Endothelial cell of hepatic sinusoid (primary cell): Measurements from ENCODE around the gene PCSK4.

ENCODE experiments used
- in situ Hi-C: cut with HindIII; loops from 2 replicates; pipeline ENCODE4 v1.10.0; 2017; ENCODE audit warnings: low sequenced_read_pairs

Gene PCSK4

GRCh38 chr19:1457031-1457739, 33.0 kb downstream of the PCSK4 start:
- in situ Hi-C loops: no loop called here

DNA sequence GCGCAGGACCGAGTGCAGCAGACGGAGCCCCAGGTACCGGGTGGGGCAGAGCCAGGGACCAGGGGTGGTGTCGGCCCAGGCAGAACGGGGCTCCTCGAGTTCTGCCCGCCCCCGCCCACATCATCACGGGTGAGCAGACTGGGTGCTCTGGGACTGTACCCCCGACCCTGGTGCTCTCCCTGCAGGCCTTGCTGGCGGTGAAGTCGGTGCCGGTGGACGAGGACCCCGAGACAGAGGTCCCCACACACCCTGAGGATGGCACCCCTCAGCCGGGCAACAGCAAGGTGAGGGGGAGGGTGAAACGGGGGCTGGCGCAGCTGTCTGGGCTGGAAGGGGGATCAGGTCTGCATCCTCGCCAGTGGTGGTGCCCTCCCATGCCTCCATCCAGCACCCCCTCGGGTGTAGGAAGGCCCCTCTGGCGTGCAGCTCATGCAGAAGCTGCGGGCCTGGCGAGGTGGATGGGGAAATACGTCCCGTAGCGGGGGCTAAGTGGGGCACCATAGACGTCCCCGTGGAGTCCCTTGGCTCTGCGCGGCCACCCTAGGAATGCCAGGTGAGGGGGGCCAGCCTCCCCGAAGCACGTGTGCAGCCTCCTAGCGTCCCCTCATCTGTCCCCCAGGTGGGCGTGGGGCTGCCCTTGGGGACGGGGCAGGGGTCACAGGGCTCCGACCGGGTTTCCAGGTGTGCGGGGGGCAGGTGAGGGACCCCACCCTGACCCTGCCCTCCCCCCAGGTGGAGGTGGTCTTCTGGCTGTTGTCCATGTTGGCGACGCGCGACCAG, 33.8 kb downstream of the PCSK4 start:
- in situ Hi-C loops: no loop called here

- in situ Hi-C loops: no loop called here
These were observed 34.6 kb downstream of the PCSK4 start for GRCh38 chr19:1455336-1456120.

- in situ Hi-C loops: no loop called here
These were observed 35.2 kb downstream of the PCSK4 start for GRCh38 chr19:1455002-1455335.

GRCh38 chr19:1453525-1454364, 36.4 kb downstream of the PCSK4 start:
- in situ Hi-C loops: no loop called here

DNA sequence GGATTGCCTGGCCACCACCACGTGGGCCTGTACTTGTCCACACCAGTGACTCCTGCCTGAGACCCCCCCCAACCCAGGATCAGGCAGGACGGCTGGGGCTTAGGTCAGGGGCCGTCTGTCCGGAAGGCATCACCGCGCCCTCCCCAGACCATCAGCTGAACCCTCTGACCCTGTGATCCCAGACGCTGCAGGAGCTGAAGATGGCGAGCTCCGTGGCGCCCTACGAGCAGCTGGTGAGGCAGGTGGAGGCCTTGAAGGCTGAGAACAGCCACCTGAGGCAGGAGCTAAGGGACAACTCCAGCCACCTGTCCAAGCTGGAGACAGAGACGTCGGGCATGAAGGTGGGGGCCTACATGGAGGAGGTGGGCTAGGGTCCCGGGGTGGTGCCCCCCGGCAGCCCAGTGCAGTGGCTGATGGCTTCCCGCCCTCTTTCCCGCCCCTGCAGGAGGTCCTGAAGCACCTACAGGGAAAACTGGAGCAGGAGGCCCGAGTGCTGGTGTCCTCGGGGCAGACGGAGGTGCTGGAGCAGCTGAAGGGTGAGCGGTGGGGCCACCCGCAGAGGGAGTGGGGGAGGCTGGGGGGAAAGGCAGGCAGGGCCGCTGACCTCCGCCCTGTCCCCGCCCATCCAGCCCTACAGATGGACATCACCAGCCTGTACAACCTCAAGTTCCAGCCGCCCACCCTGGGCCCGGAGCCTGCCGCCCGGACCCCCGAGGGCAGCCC, 37.2 kb downstream of the PCSK4 start:
- in situ Hi-C loops: no loop called here

GRCh38 chr19:1451916-1452801, 38.0 kb downstream of the PCSK4 start:
- in situ Hi-C loops: no loop called here

DNA sequence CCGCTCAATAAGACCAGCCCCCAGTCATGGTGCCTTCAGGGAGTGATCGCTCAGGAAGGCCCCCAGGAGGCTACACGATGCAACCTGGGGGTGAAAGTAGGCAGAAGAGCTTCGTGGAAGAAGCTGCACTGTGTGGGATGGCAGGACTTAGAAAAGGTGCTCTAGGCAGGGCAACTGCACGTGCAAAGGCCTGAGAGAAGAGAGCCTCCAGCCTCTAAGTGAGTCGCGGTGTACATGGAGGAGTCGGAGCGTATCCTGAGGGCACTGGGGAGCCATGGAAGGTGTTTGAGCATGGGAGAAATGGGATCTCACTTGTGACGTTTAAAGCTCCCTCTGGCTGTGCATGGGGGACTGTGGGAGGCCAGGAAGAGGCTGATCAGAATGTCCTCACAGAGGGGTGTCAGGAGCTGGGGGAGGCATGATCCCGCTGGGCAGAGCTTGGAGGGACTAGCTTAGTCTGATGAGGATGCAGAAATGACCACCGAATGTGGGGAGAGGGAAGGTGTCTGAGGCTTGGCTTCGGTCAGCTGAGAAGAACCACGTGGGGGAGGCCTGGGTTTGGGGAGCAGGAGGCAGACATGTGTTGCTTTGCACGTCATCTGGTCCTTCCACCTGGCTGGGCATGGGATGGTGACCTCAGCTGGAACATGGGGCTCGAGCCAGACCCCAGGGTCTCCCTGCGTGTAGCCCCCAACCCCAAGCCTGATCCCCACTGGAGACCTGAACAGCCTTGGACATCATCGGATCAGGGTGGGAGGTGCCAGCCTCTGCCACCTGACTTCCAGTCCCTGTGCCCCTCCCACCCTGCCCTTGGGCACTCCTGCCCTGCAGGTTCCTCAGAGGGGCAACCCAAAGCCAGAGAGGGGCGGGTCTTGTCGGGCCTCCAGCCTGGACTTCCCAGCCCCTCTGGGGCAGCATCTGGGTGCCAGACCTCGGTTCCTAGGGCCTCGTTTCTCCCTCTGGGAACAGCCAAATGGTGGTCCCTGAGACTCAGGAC, 39.1 kb downstream of the PCSK4 start:
- in situ Hi-C loops: no loop called here

DNA sequence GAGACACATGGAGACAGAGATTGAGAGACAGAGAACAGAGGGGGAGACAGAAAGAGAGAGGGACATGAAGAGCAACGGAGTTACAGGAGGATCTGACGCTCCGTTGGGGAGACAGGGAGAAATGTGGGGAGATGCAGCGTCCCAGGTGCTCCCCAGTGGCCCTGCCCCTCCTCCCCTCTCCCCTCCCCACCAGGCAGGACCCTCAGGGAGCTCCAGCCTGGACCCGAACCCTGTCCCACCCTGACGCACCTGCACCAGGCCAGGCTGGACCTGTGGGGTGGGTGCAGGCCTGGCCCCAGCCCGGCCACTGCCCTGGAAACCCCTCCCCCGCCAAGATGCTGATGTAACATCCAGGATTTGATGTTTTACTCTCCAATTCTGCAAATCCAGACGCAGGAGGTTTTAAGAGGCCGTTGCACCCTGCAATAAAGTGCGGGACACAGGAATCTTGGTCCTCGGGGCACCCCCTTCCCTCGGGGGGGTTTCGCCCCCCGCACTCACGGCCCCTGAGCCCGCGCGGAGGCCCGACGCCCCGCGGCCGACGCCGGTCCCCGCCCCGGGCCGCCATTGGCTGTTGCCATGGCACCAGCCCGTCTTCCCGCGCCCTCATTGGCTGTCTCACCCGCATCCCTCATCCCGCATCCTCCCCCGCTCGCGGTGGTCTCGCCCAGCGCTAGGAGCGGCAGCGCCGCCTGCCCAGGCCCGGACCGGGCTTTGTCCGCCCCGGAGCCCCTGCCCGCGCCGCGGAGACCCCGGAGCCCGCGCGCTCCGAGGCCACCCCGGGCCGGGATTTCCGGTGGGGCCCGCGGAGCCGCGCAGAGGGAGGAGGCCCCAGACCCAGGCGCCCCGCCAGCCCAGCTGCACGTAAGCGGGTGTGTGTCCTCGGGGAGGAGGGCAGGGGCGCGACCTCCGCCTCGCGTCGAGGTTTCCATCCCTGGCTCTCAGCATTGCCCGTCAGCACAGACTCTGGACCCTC, 40.4 kb downstream of the PCSK4 start, which contains the start of gene APC2:
TSS of gene APC2 (plus strand) at position 655 of the 976 bp plus-strand sequence. CDS start 2,881 bp downstream, outside the sequence.
- in situ Hi-C loops: no loop called here

DNA sequence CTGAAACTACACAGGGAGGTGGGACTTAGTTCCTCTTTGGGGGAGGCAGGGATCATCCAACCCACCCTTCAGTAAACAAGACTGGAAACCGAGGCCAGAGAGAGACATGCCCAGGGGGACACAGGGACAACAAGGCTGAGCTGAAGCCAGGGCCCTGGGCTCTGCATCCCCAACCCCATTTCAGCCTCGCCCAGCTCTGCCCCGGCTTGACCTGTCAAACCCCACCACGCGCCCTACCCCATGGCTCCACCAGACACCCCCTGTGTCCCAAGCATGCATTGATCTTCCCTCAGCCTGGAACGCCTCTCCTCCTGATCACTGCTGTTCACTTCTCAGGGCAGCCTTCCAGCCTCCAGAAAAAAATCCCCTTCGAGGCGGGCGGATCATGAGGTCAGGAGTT, 42.2 kb downstream of the PCSK4 start:
- in situ Hi-C loops: no loop called here

GRCh38 chr19:1447504-1447903, 42.6 kb downstream of the PCSK4 start:
- in situ Hi-C loops: no loop called here

- in situ Hi-C loops: no loop called here
These were observed 43.3 kb downstream of the PCSK4 start for GRCh38 chr19:1446713-1447481.

GRCh38 chr19:1445932-1446712, 44.0 kb downstream of the PCSK4 start:
- in situ Hi-C loops: no loop called here

- in situ Hi-C loops: no loop called here
These were observed 44.8 kb downstream of the PCSK4 start for GRCh38 chr19:1445185-1445931.
